K562 (cell line): ENCODE data around the gene RIPPLY3. TPM values are rescaled to one million over a fixed set of nuclear protein-coding genes. Genes with fewer than 3 reads are reported as not detected.

Experiments
- ARID1B ChIP-seq: fragments of 450-650 bp; IDR thresholded peaks from 2 replicates; pipeline ENCODE4 v1.6.1; 2016; ENCODE audit warnings: antibody characterized with exemption, mild to moderate bottlenecking, inconsistent platforms
- CCAR2 ChIP-seq: fragments of 200-400 bp; formaldehyde crosslinking; IDR thresholded peaks from 2 replicates; pipeline ENCODE4 v1.6.1; 2017; ENCODE audit warnings: mild to moderate bottlenecking, low read depth, low read length
- FUS ChIP-seq: fragments of 200-400 bp; formaldehyde crosslinking; optimal IDR thresholded peaks from 2 replicates; pipeline ENCODE3; 2017; ENCODE audit warnings: low read depth, low read length
- KDM4B ChIP-seq, 2 experiments: fragments of 450-650 bp in 1 of 2; sonication (generic) in 1 of 2; IDR thresholded peaks; 2 replicates each; pipeline ENCODE4 v1.6.1; 2016 to 2017; ENCODE audit warnings: borderline replicate concordance in 2 of 2, antibody characterized with exemption in 1 of 2, low read depth in 1 of 2, mild to moderate bottlenecking in 1 of 2
- MEF2D ChIP-seq: conservative IDR thresholded peaks from 2 replicates; pipeline ENCODE4 v1.6.1; 2016; ENCODE audit warnings: low read depth, missing genetic modification characterization, missing compliant biosample characterization
- MTF1 ChIP-seq: fragments of 250-450 bp; sonication (Bioruptor Pico); IDR thresholded peaks from 2 replicates; pipeline ENCODE4 v1.9.0; 2021; ENCODE audit warnings: moderate library complexity, mild to moderate bottlenecking, inconsistent platforms, borderline replicate concordance
- NCOR1 ChIP-seq: fragments of 450-650 bp; IDR thresholded peaks from 2 replicates; pipeline ENCODE4 v1.6.1; 2016; ENCODE audit warnings: mild to moderate bottlenecking, moderate library complexity
- NFXL1 ChIP-seq: fragments of 450-650 bp; formaldehyde crosslinking; IDR thresholded peaks from 2 replicates; pipeline ENCODE4 v1.4.0; 2021; ENCODE audit warnings: mild to moderate bottlenecking
- REST ChIP-seq, 2 experiments: fragments of 450-650 bp; formaldehyde crosslinking in 1 of 2; IDR thresholded peaks; 2 replicates each; pipeline versions ENCODE4 v1.4.0 to v1.6.1; 2014 to 2020; ENCODE audit warnings: mild to moderate bottlenecking in 2 of 2, borderline replicate concordance in 1 of 2, low read depth in 1 of 2
- ZNF282 ChIP-seq: sonication (generic); formaldehyde crosslinking; IDR thresholded peaks from 2 replicates; pipeline ENCODE4 v1.8.1; 2023; ENCODE audit warnings: missing genetic modification reagents
- ZNF449 ChIP-seq: fragments of 250-450 bp; sonication (Bioruptor Pico); IDR thresholded peaks from 2 replicates; pipeline ENCODE4 v1.8.0; 2022; ENCODE audit warnings: moderate library complexity, mild to moderate bottlenecking, inconsistent platforms
- ZNF696 ChIP-seq: fragments of 250-450 bp; sonication (Bioruptor Pico); conservative IDR thresholded peaks from 2 replicates; pipeline ENCODE4 v1.4.0; 2020; ENCODE audit warnings: mild to moderate bottlenecking, moderate library complexity
- polyA plus RNA-seq, 8 experiments: library from polyadenylated mRNA; depleted of rRNA in 4 of 8; stranded (reverse) in 5 of 8; unstranded in 3 of 8; fragments of >200 nt; fragmentation: Nextera tagmentation in 2 of 8; fragmentation: Illumina TruSeq in 1 of 8; extraction: Ambion mirVana in 2 of 8; extraction: Trizol in 1 of 8; gene quantifications; 2 replicates each; pipeline versions ENCODE4 v1.2.1 to v1.2.3, GENCODE V29; 2011 to 2014; ENCODE audit warnings: inconsistent platforms in 1 of 8, missing spikeins in 1 of 8
- total RNA-seq, 7 experiments: library from RNA; depleted of rRNA in 6 of 7; stranded (reverse); fragments of >200 nt in 6 of 7; fragmentation: Illumina TruSeq in 2 of 7; extraction: Trizol in 2 of 7; gene quantifications; 2 replicates each; pipeline versions ENCODE4 v1.2.1 to v1.2.3, GENCODE V29; 2011 to 2021; ENCODE audit warnings: low replicate concordance in 1 of 7
- TF ChIP-seq, protein P1 (sequence below), 2 experiments: fragments of 450-650 bp; IDR thresholded peaks; 2 replicates each; pipeline ENCODE4 v1.6.1; 2016
- TF ChIP-seq, protein P2 (sequence below): fragments of 250-450 bp; sonication (Bioruptor Pico); IDR thresholded peaks from 2 replicates; pipeline ENCODE4 v1.4.0; 2020

Gene RIPPLY3
- total and polyA plus RNA-seq, 9 of the 15 experiments (the other 6 are each of a cell fraction or from before 2014, with no cell fraction given), result not detected

- TF ChIP-seq REST (IDR thresholded peaks at IDR 0.05; ENCODE audit: borderline replicate concordance) (peak; percentile 61), REST (CRISPR knock-in tag; IDR thresholded peaks at IDR 0.05; ENCODE audit: low read depth) (peak; percentile 82), NCOR1 (peak; percentile 49; the same call in 1 of the 2 replicates), MEF2D (tag) (no peak), ARID1B (0 out of 2 replicates have a peak, but pooled peaks have one; percentile 15), FUS (peak; percentile 93), ZNF696 (CRISPR knock-in tag) (no peak), CCAR2 (no peak), KDM4B (IDR thresholded peaks at IDR 0.05; ENCODE audit: borderline replicate concordance in 2 of 2, low read depth in 1 of 2) (no peak), ZNF282 (CRISPR knock-in tag) (peak; percentile 94), NFXL1 (CRISPR knock-in tag) (no peak), ZNF449 (no peak), MTF1 (no peak)
- TF ChIP-seq, protein P1, sequence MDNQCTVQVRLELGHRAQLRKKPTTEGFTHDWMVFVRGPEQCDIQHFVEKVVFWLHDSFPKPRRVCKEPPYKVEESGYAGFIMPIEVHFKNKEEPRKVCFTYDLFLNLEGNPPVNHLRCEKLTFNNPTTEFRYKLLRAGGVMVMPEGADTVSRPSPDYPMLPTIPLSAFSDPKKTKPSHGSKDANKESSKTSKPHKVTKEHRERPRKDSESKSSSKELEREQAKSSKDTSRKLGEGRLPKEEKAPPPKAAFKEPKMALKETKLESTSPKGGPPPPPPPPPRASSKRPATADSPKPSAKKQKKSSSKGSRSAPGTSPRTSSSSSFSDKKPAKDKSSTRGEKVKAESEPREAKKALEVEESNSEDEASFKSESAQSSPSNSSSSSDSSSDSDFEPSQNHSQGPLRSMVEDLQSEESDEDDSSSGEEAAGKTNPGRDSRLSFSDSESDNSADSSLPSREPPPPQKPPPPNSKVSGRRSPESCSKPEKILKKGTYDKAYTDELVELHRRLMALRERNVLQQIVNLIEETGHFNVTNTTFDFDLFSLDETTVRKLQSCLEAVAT (IDR thresholded peaks at IDR 0.05), result no peak
- TF ChIP-seq, protein P2, sequence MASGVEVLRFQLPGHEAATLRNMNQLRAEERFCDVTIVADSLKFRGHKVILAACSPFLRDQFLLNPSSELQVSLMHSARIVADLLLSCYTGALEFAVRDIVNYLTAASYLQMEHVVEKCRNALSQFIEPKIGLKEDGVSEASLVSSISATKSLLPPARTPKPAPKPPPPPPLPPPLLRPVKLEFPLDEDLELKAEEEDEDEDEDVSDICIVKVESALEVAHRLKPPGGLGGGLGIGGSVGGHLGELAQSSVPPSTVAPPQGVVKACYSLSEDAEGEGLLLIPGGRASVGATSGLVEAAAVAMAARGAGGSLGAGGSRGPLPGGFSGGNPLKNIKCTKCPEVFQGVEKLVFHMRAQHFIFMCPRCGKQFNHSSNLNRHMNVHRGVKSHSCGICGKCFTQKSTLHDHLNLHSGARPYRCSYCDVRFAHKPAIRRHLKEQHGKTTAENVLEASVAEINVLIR (CRISPR knock-in tag), result no peak
These were observed 16.6 kb upstream of the RIPPLY3 start (continued) for GRCh38 chr21:36989699-36990507.
